Measurements from ENCODE around the gene PARP15.

PARP15 gene

GRCh38 chr3:122671553-122671952, 94.1 kb downstream of the PARP15 start:
- no peak for DNase-seq

- no peak for DNase-seq
Measured at GRCh38 chr3:122674339-122674738, 96.9 kb downstream of the PARP15 start.

- no peak for DNase-seq
Measured at GRCh38 chr3:122676759-122677158, 99.3 kb downstream of the PARP15 start.

- DNase-seq, result no peak
Measured at GRCh38 chr3:122677216-122677615, 99.8 kb downstream of the PARP15 start.

GRCh38 chr3:122678506-122678905, 101.1 kb downstream of the PARP15 start:
- DNase-seq, result no peak

GRCh38 chr3:122679085-122679881, 101.8 kb downstream of the PARP15 start:
- peak; percentile 82 for DNase-seq

- DNase-seq, result no peak
Measured at GRCh38 chr3:122679882-122680474, 102.5 kb downstream of the PARP15 start.

GRCh38 chr3:122680475-122681283, 103.2 kb downstream of the PARP15 start, which contains the start of gene PARP14:
TSS of gene PARP14 (plus strand) at chr3:122680839. CDS start at chr3:122680884, 45 bp downstream.
- DNase-seq, result peak; percentile 76

- no peak for DNase-seq
Measured at GRCh38 chr3:122681284-122681973, 104.0 kb downstream of the PARP15 start.

GRCh38 chr3:122681974-122682409, 104.5 kb downstream of the PARP15 start:
- DNase-seq, result no peak

GRCh38 chr3:122682778-122683411, 105.4 kb downstream of the PARP15 start:
- peak; percentile 47 for DNase-seq

GRCh38 chr3:122687298-122687697, 109.8 kb downstream of the PARP15 start:
- no peak for DNase-seq
